SH-SY5Y (cell line): ENCODE measurements around the gene PML.

Experiments used
- GATA2 ChIP-seq: IDR thresholded peaks from 2 replicates; pipeline ENCODE4 v1.6.1; 2011; ENCODE audit warnings: mild to moderate bottlenecking, low read depth, low read length
- GATA3 ChIP-seq: IDR thresholded peaks from 2 replicates; pipeline ENCODE4 v1.6.1; 2011; ENCODE audit warnings: low read depth, mild to moderate bottlenecking, low read length, moderate library complexity

DNA sequence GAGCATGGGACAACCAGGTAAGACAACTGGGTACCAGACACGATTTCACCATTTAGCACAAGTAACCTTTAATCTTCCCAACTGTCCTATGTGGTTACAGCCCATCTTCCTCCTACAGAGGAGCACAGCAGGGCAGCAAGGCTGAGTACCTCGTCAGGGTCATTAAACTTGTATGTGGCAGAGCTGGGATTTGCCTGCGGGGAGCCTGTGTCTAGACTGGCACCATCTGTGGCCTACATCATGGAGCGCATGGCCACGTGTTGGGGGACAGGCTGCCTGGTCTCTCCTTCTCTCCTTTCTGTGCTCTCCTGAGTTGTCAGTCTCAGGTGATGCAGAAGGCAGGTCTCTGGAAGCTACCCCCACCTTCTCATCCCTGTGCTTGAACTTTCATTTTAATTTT is 55.6 kb downstream of the PML start:
- TF ChIP-seq GATA2 (no peak), GATA3 (no peak)
